Natural killer cell (primary cell): ENCODE results near the gene CLDN9. TPM values are rescaled to one million over a fixed set of nuclear protein-coding genes. Genes with fewer than 3 reads are reported as not detected.

Experiments used
- ATAC-seq, 3 donors: fragments of 150-1000 bp in 2 of 3; fragments of 200-7000 bp in 1 of 3; cut with Tn5 transposase; 1 replicate in 1 of 3; 2 replicates in 2 of 3; pipeline ENCODE4 v1.10.0; 2021; ENCODE audit warnings: mild to moderate bottlenecking in 2 of 3, moderate library complexity in 2 of 3
- DNase-seq, 2 donors: peaks; one replicate each; pipeline versions ENCODE4 v3.0.0 to v3.0.0-alpha.2; 2013 to 2021; ENCODE audit warnings: mixed read lengths in 1 of 2
- H3K27ac ChIP-seq: one replicate; pipeline ENCODE4 v1.5.1; 2013; ENCODE audit warnings: mild to moderate bottlenecking, low read length
- H3K27me3 ChIP-seq: one replicate; pipeline ENCODE4 v1.6.1; 2013; ENCODE audit warnings: low read length; ENCODE audit not compliant: control insufficient read depth, insufficient read depth
- H3K36me3 ChIP-seq: one replicate; pipeline ENCODE4 v1.6.1; 2013; ENCODE audit warnings: low read length; ENCODE audit not compliant: control insufficient read depth, insufficient read depth
- H3K4me1 ChIP-seq: one replicate; pipeline ENCODE4 v1.6.1; 2013; ENCODE audit warnings: low read length; ENCODE audit not compliant: control insufficient read depth, insufficient read depth
- H3K4me3 ChIP-seq: one replicate; pipeline ENCODE4 v1.5.1; 2013; ENCODE audit warnings: low read length
- H3K9me3 ChIP-seq: one replicate; pipeline ENCODE4 v1.6.1; 2013; ENCODE audit warnings: low read length; ENCODE audit not compliant: control insufficient read depth, insufficient read depth
- H3K27ac Mint-ChIP-seq, 2 donors: one replicate each; pipeline ENCODE4 v1.8.0; 2022; ENCODE audit warnings: mild to moderate bottlenecking in 2 of 2, mixed read lengths in 2 of 2, moderate library complexity in 1 of 2
- H3K27me3 Mint-ChIP-seq, 2 donors: one replicate each; pipeline ENCODE4 v1.8.0; 2022; ENCODE audit warnings: low read depth in 2 of 2, mixed read lengths in 2 of 2
- H3K36me3 Mint-ChIP-seq: one replicate; pipeline ENCODE4 v1.8.0; 2022; ENCODE audit warnings: mixed read lengths
- H3K4me1 Mint-ChIP-seq, 2 donors: one replicate each; pipeline ENCODE4 v1.8.0; 2022; ENCODE audit warnings: mixed read lengths in 2 of 2
- H3K4me3 Mint-ChIP-seq: one replicate; pipeline ENCODE4 v1.8.0; 2022; ENCODE audit warnings: mild to moderate bottlenecking, moderate library complexity, mixed read lengths
- H3K9me3 Mint-ChIP-seq, 2 donors: one replicate each; pipeline ENCODE4 v1.8.0; 2022; ENCODE audit warnings: mixed read lengths in 2 of 2
- WGBS: methylation state at CpG from one replicate; pipeline ENCODE4 v1.1.7; 2013; ENCODE audit warnings: missing lambda C conversion rate; ENCODE audit not compliant: insufficient coverage; 5-methylcytosine and 5-hydroxymethylcytosine counted together
- intact Hi-C: fragments of 100-400 bp; cut with micrococcal nuclease; formaldehyde crosslinking; loops from one replicate; pipeline ENCODE4 v1.14.2; 2022
- total RNA-seq, 4 donors: library from RNA; stranded (reverse); fragments of 120-200 nt in 1 of 4; gene quantifications; one replicate each; pipeline versions ENCODE4 v1.2.3 to v1.2.4, GENCODE V29; 2013 to 2022
- TF ChIP-seq, protein P1 (sequence below): fragments of 200-600 bp; IDR thresholded peaks from one replicate; pipeline ENCODE4 v1.8.0; 2022; ENCODE audit warnings: antibody characterized with exemption

The CLDN9 gene
- total RNA-seq, 3 donors from 2014 or later (not counting 1 experiment from before 2014, with no cell fraction given) = 0.34 to 0.35 TPM; not detected in 1

DNA sequence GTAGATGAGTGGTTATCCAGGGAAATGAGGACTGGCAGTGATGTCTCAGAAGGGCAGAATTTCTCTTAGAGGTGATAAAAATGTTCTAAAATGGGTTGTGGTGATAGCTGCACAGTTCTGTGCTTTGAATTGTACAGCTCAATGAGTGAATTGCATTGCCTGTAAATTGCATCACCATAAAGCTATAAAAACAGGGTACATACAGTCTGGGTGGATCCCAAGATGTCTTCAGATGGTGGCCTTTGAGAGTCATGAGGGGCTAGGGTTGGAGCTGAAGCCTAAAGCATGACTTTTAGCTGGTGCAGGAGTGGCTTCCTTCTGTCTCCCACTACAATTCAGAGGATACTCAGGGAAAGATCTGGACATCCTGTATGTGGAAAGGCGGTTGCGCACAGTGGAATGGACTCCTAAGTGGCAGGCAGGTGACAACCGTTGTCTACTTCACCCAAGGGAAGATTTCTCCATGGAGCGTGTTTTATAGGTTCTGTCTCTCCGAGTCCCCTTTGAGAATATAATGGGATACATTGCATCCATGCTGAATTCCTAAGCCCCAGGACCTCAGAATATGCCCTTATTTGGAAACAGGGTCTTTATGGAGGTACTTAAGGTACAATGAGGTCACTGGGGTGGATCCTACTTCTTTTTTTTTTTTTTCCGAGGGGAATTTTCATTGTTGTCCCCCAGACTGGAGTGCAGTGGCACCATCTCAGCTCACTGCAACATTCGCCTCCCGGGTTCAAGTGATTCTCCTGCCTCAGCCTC, 51.1 kb downstream of the CLDN9 start:
- Histone ChIP-seq H3K4me1 (peaks cover 61% of the 10 kb centered on the region), H3K27me3 (no peaks in the 10 kb centered on the region), H3K36me3 (peaks cover 9% of the 10 kb centered on the region), H3K4me3 (no peak overlapping the region), H3K9me3 (no peaks in the 10 kb centered on the region), H3K27ac (peak overlapping the region; percentile 19)
- ATAC-seq (no peak), DNase-seq (peak in 1 of 2 donors; percentile 18)
- Mint-ChIP-seq H3K27ac (peak overlapping the region; percentile 92 to 95), H3K4me3 (peak overlapping the region; percentile 18), H3K4me1 (peaks cover 25 to 64% of the 10 kb centered on the region in 2 donors), H3K27me3 (no peaks in the 10 kb centered on the region), H3K9me3 (no peaks in the 10 kb centered on the region), H3K36me3 (no peaks in the 10 kb centered on the region)
- intact Hi-C loops = no loop called here
- WGBS = 98% methylated on average over 8 of the region's 8 CpGs
- TF ChIP-seq, protein P1, sequence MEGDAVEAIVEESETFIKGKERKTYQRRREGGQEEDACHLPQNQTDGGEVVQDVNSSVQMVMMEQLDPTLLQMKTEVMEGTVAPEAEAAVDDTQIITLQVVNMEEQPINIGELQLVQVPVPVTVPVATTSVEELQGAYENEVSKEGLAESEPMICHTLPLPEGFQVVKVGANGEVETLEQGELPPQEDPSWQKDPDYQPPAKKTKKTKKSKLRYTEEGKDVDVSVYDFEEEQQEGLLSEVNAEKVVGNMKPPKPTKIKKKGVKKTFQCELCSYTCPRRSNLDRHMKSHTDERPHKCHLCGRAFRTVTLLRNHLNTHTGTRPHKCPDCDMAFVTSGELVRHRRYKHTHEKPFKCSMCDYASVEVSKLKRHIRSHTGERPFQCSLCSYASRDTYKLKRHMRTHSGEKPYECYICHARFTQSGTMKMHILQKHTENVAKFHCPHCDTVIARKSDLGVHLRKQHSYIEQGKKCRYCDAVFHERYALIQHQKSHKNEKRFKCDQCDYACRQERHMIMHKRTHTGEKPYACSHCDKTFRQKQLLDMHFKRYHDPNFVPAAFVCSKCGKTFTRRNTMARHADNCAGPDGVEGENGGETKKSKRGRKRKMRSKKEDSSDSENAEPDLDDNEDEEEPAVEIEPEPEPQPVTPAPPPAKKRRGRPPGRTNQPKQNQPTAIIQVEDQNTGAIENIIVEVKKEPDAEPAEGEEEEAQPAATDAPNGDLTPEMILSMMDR = no peak

Other genes starting within 250 kb of the CLDN9 start
- gene ELOB, start 235.6 kb upstream of the CLDN9 start, total RNA-seq = 100 to 1,000 TPM; 146 to 207 (median 161) TPM
- under 1 TPM; 0.20 to 0.63 (median 0.54) TPM for gene PRSS33, start 225.4 kb upstream of the CLDN9 start, total RNA-seq
- under 1 TPM in 1 of 3 donors, not detected in 2; 0.33 TPM for gene PRSS41, start 214.5 kb upstream of the CLDN9 start, total RNA-seq
- 1 to 10 TPM in 1 of 3 donors, under 1 TPM in 1, not detected in 1; 0.64 to 6.6 TPM for gene PRSS21, start 195.7 kb upstream of the CLDN9 start, total RNA-seq
- gene ZG16B, start 182.6 kb upstream of the CLDN9 start, total RNA-seq = 1 to 10 TPM in 2 of 3 donors, under 1 TPM in 1; 0.78 to 1.5 (median 1.1) TPM
- 1 to 10 TPM; 1.5 to 7.7 (median 3.3) TPM for gene PRSS22, start 154.8 kb upstream of the CLDN9 start, total RNA-seq
- 10 to 100 TPM; 12.0 to 12.7 (median 12.6) TPM for gene FLYWCH2, start 129.7 kb upstream of the CLDN9 start, total RNA-seq
- 100 to 1,000 TPM in 2 of 3 donors, 10 to 100 TPM in 1; 85.1 to 148 (median 130) TPM for gene FLYWCH1, start 101.0 kb upstream of the CLDN9 start, total RNA-seq
- under 1 TPM in 1 of 3 donors, not detected in 2; 0.16 TPM for gene KREMEN2, start 48.6 kb upstream of the CLDN9 start, total RNA-seq
- 1 to 10 TPM; 2.9 to 4.4 (median 3.5) TPM for gene PAQR4, start 43.6 kb upstream of the CLDN9 start, total RNA-seq
- gene PKMYT1, start 32.5 kb upstream of the CLDN9 start, total RNA-seq = 1 to 10 TPM; 2.6 to 5.9 (median 3.5) TPM
- gene CLDN6, start 5.3 kb downstream of the CLDN9 start, total RNA-seq = not detected
- 1 to 10 TPM; 2.4 to 3.7 (median 3.1) TPM for gene TNFRSF12A, start 7.4 kb downstream of the CLDN9 start, total RNA-seq
- 10 to 100 TPM; 15.4 to 21.8 (median 16.0) TPM for gene HCFC1R1, start 11.0 kb downstream of the CLDN9 start, total RNA-seq
- gene THOC6, start 11.1 kb downstream of the CLDN9 start, total RNA-seq = 10 to 100 TPM; 17.1 to 21.5 (median 17.2) TPM
- not detected for gene BICDL2, start 24.0 kb downstream of the CLDN9 start, total RNA-seq
- 10 to 100 TPM in 1 of 3 donors, 1 to 10 TPM in 2; 2.0 to 62.2 (median 5.6) TPM for gene MMP25, start 33.6 kb downstream of the CLDN9 start, total RNA-seq
- gene IL32, start 52.7 kb downstream of the CLDN9 start, total RNA-seq = 100 to 1,000 TPM; 305 to 562 (median 319) TPM
- under 1 TPM; 0.65 to 0.96 (median 0.77) TPM for gene ZSCAN10, start 86.4 kb downstream of the CLDN9 start, total RNA-seq
- gene ZNF205, start 99.7 kb downstream of the CLDN9 start, total RNA-seq = under 1 TPM in 1 of 3 donors, not detected in 2; 0.16 TPM
- 1 to 10 TPM; 4.8 to 6.8 (median 5.1) TPM for gene ZNF213, start 122.1 kb downstream of the CLDN9 start, total RNA-seq
- not detected for gene OR1F1, start 175.3 kb downstream of the CLDN9 start, total RNA-seq
- 10 to 100 TPM in 1 of 3 donors, 1 to 10 TPM in 2; 5.3 to 10.9 (median 5.6) TPM for gene ZNF200, start 222.2 kb downstream of the CLDN9 start, total RNA-seq
- 1 to 10 TPM; 2.4 to 6.2 (median 5.4) TPM for gene MEFV, start 243.7 kb downstream of the CLDN9 start, total RNA-seq